ENCODE data around the gene LIG1. TPM values are rescaled to one million over a fixed set of nuclear protein-coding genes. Genes with fewer than 3 reads are reported as not detected.

Gene LIG1
- total and polyA plus RNA-seq, 9 donors = 12.3 to 36.2 (median 20.0) TPM

DNA sequence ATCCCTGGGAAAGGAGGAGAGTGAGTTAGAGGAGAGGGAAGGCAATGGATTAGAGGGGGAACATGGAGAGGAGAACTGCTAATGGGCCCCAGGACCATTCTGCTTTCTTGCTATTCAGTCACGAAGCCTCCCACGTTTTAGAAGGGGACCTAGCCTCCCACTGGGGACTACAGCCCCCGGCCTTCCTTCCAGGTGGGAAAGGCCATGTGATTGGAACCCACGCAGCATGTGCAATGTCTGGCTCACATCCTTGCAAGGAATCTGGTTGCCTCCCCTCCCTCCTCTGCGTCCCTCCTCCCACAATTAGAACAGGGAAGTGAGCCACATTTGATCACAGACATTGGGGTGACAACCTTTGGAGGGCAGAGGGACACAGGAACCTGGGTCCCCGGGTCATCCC, 37.0 kb downstream of the LIG1 start:
- Histone ChIP-seq H3K4me3 (no peak overlapping the region), H3K27me3 (no peaks in the 10 kb centered on the region), H3K4me1 (ENCODE audit: insufficient read depth) (no peaks in the 10 kb centered on the region), H3K36me3 (no peaks in the 10 kb centered on the region), H3K27ac (no peak overlapping the region), H3K9me3 (no peaks in the 10 kb centered on the region)
- 71 to 84% (median 75%) methylated on average over 6 of the region's 6 CpGs for WGBS, 3 donors
- intact Hi-C loops (cut with DNase I) = no loop called here
- DNase-seq = no peak
- TF ChIP-seq POLR2A (IDR thresholded peaks at IDR 0.05) = no peak
- TF ChIP-seq, protein P1, sequence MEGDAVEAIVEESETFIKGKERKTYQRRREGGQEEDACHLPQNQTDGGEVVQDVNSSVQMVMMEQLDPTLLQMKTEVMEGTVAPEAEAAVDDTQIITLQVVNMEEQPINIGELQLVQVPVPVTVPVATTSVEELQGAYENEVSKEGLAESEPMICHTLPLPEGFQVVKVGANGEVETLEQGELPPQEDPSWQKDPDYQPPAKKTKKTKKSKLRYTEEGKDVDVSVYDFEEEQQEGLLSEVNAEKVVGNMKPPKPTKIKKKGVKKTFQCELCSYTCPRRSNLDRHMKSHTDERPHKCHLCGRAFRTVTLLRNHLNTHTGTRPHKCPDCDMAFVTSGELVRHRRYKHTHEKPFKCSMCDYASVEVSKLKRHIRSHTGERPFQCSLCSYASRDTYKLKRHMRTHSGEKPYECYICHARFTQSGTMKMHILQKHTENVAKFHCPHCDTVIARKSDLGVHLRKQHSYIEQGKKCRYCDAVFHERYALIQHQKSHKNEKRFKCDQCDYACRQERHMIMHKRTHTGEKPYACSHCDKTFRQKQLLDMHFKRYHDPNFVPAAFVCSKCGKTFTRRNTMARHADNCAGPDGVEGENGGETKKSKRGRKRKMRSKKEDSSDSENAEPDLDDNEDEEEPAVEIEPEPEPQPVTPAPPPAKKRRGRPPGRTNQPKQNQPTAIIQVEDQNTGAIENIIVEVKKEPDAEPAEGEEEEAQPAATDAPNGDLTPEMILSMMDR (IDR thresholded peaks at IDR 0.05) = no peak
- no peak for TF ChIP-seq EP300 (IDR thresholded peaks at IDR 0.05)

DNA sequence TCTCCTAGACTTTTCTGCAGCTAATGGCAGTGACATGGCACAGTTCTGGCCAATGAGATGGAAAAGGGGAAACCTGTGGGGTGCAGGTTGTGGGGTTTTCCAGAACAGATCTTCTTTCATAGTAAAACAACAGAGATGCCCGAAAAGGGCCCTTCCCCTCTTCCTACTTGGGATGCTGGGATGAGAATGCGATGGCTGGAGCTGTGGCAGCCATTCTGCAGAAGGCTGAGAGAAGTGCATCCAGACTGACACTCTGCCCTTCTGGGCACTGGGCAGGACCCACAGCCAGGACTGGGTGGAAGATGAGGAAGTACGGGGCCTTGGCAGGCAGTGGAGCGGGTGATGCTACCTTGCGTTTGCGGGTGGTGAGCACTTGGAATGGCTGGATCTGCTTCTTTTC, 42.6 kb downstream of the LIG1 start:
- WGBS, 3 donors = 96 to 100% (median 97%) methylated on average over 6 of the region's 6 CpGs
- Histone ChIP-seq H3K36me3 (no peaks in the 10 kb centered on the region), H3K27me3 (no peaks in the 10 kb centered on the region), H3K4me1 (ENCODE audit: insufficient read depth) (no peaks in the 10 kb centered on the region), H3K4me3 (no peak overlapping the region), H3K27ac (no peak overlapping the region), H3K9me3 (no peaks in the 10 kb centered on the region)
- TF ChIP-seq, protein P1 (IDR thresholded peaks at IDR 0.05) = no peak
- TF ChIP-seq POLR2A (IDR thresholded peaks at IDR 0.05) (no peak), EP300 (IDR thresholded peaks at IDR 0.05) (no peak)
- DNase-seq = no peak
- intact Hi-C loops (cut with DNase I) = no loop called here

GRCh38 chr19:48123907-48124651, 46.1 kb downstream of the LIG1 start:
- Histone ChIP-seq H3K27me3 (no peaks in the 10 kb centered on the region), H3K27ac (no peak overlapping the region), H3K9me3 (no peaks in the 10 kb centered on the region), H3K4me3 (no peak overlapping the region), H3K36me3 (no peaks in the 10 kb centered on the region), H3K4me1 (ENCODE audit: insufficient read depth) (no peaks in the 10 kb centered on the region)
- WGBS, 3 donors = 62 to 68% (median 67%) methylated on average over 12 of the region's 12 CpGs
- DNase-seq = no peak
- intact Hi-C loops (cut with DNase I) = no loop called here
- TF ChIP-seq, protein P1 (IDR thresholded peaks at IDR 0.05) = no peak
- TF ChIP-seq POLR2A (IDR thresholded peaks at IDR 0.05) (no peak), EP300 (IDR thresholded peaks at IDR 0.05) (no peak)

- WGBS, 3 donors = 88 to 92% (median 90%) methylated on average over 14 of the region's 14 CpGs
- no peak overlapping the region for H3K27ac ChIP-seq
- TF ChIP-seq EP300 (IDR thresholded peaks at IDR 0.05) = no peak
- TF ChIP-seq, protein P1 (IDR thresholded peaks at IDR 0.05) = no peak
- no peak for TF ChIP-seq POLR2A (IDR thresholded peaks at IDR 0.05)
- no peaks in the 10 kb centered on the region for H3K9me3 ChIP-seq
- intact Hi-C loops (cut with DNase I) = no loop called here
- no peak overlapping the region for H3K4me3 ChIP-seq
- H3K27me3 ChIP-seq = no peaks in the 10 kb centered on the region
- no peaks in the 10 kb centered on the region for H3K36me3 ChIP-seq
- no peaks in the 10 kb centered on the region for H3K4me1 ChIP-seq (ENCODE audit: insufficient read depth)
- DNase-seq = no peak
These were observed 47.7 kb downstream of the LIG1 start for GRCh38 chr19:48122421-48122820.

Measured in ovary (tissue), 9 donors.